Measurements from ENCODE around the gene IL36RN.

GRCh38 chr2:113113807-113114206 lies 54.8 kb downstream of the IL36RN start:
- TF ChIP-seq GATA2 (IDR thresholded peaks at IDR 0.05; ENCODE audit: low read depth, low read length) (no peak), GATA3 (IDR thresholded peaks at IDR 0.05; ENCODE audit: low read depth, low read length) (no peak)

Measured in SH-SY5Y (cell line).